ENCODE results near the gene NRP1.

Gene NRP1

GRCh38 chr10:33326933-33327332, 7.5 kb downstream of the NRP1 start:
- Histone ChIP-seq H4K20me1 (ENCODE audit: control insufficient read depth, insufficient read depth, low read depth, low read length) (no peaks in the 10 kb centered on the region), H3F3A (ENCODE audit: control insufficient read depth, insufficient read depth) (no peaks in the 10 kb centered on the region), H3K4me3 (ENCODE audit: low read length) (no peak overlapping the region), H3K27ac (ENCODE audit: low read depth, low read length) (no peak overlapping the region), H3K4me2 (ENCODE audit: low read length) (no peak overlapping the region), H3K36me3 (ENCODE audit: control insufficient read depth, low read length) (no peaks in the 10 kb centered on the region), H3K9me2 (replicated peaks; ENCODE audit: control insufficient read depth, low read length) (no peaks in the 10 kb centered on the region), H3K9me3 (ENCODE audit: control insufficient read depth, insufficient read depth, low read length) (no peaks in the 10 kb centered on the region), H3K4me1 (ENCODE audit: control insufficient read depth, low read length) (no peaks in the 10 kb centered on the region), H3K27me3 (ENCODE audit: control insufficient read depth, low read length) (peaks cover 8% of the 10 kb centered on the region; the same call in 1 of the 2 replicates), H3K79me2 (ENCODE audit: control insufficient read depth, low read length) (no peaks in the 10 kb centered on the region)
- no peak for TF ChIP-seq CTCF (IDR thresholded peaks at IDR 0.05; ENCODE audit: low read depth, low read length, poor library complexity, severe bottlenecking)
- TF ChIP-seq EZH2phosphoT487 (IDR thresholded peaks at IDR 0.05; ENCODE audit: borderline replicate concordance, low read length) = no peak

DNA sequence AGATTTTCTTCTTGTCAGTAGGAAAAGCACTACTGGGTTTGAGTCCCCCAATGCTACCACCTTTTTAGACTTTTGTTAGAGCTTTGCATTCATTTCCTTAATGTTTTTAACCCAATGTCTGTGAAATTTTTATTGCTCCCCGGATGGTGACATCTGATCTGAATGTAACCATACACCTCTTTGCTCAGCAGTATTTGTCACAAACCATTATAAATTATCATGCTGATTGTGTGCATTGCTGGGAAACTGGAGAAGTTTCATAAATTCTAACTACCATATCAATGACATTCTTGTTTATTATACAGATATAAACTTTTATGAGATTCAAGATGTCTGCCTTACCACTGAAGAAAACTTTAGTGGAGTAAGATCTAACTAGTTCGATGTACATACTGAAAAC, 8.5 kb downstream of the NRP1 start:
- Histone ChIP-seq H3K9me3 (ENCODE audit: control insufficient read depth, insufficient read depth, low read length) (no peaks in the 10 kb centered on the region), H3K4me2 (ENCODE audit: low read length) (no peak overlapping the region), H3K4me1 (ENCODE audit: control insufficient read depth, low read length) (no peaks in the 10 kb centered on the region), H3K36me3 (ENCODE audit: control insufficient read depth, low read length) (no peaks in the 10 kb centered on the region), H3K27me3 (ENCODE audit: control insufficient read depth, low read length) (no peaks in the 10 kb centered on the region; the same call in 1 of the 2 replicates), H3K9me2 (replicated peaks; ENCODE audit: control insufficient read depth, low read length) (no peaks in the 10 kb centered on the region), H4K20me1 (ENCODE audit: control insufficient read depth, insufficient read depth, low read depth, low read length) (no peaks in the 10 kb centered on the region), H3F3A (ENCODE audit: control insufficient read depth, insufficient read depth) (no peaks in the 10 kb centered on the region), H3K27ac (ENCODE audit: low read depth, low read length) (no peak overlapping the region), H3K79me2 (ENCODE audit: control insufficient read depth, low read length) (no peaks in the 10 kb centered on the region), H3K4me3 (ENCODE audit: low read length) (no peak overlapping the region)
- no peak for TF ChIP-seq EZH2phosphoT487 (IDR thresholded peaks at IDR 0.05; ENCODE audit: borderline replicate concordance, low read length)
- no peak for TF ChIP-seq CTCF (IDR thresholded peaks at IDR 0.05; ENCODE audit: low read depth, low read length, poor library complexity, severe bottlenecking)

- H3K79me2 ChIP-seq (ENCODE audit: control insufficient read depth, low read length) = no peaks in the 10 kb centered on the region
- no peaks in the 10 kb centered on the region for H3F3A ChIP-seq (ENCODE audit: control insufficient read depth, insufficient read depth)
- no peaks in the 10 kb centered on the region for H3K27me3 ChIP-seq (ENCODE audit: control insufficient read depth, low read length)
- no peaks in the 10 kb centered on the region for H3K36me3 ChIP-seq (ENCODE audit: control insufficient read depth, low read length)
- H3K27ac ChIP-seq (ENCODE audit: low read depth, low read length) = no peak overlapping the region
- no peak overlapping the region for H3K4me3 ChIP-seq (ENCODE audit: low read length)
- no peak overlapping the region for H3K4me2 ChIP-seq (ENCODE audit: low read length)
- H3K9me3 ChIP-seq (ENCODE audit: control insufficient read depth, insufficient read depth, low read length) = no peaks in the 10 kb centered on the region
- no peaks in the 10 kb centered on the region for H4K20me1 ChIP-seq (ENCODE audit: control insufficient read depth, insufficient read depth, low read depth, low read length)
- H3K9me2 ChIP-seq (replicated peaks; ENCODE audit: control insufficient read depth, low read length) = no peaks in the 10 kb centered on the region
- H3K4me1 ChIP-seq (ENCODE audit: control insufficient read depth, low read length) = no peaks in the 10 kb centered on the region
- TF ChIP-seq EZH2phosphoT487 (IDR thresholded peaks at IDR 0.05; ENCODE audit: borderline replicate concordance, low read length) (no peak), CTCF (IDR thresholded peaks at IDR 0.05; ENCODE audit: low read depth, low read length, poor library complexity, severe bottlenecking) (no peak)
Measured at GRCh38 chr10:33323721-33324120, 10.7 kb downstream of the NRP1 start.

DNA sequence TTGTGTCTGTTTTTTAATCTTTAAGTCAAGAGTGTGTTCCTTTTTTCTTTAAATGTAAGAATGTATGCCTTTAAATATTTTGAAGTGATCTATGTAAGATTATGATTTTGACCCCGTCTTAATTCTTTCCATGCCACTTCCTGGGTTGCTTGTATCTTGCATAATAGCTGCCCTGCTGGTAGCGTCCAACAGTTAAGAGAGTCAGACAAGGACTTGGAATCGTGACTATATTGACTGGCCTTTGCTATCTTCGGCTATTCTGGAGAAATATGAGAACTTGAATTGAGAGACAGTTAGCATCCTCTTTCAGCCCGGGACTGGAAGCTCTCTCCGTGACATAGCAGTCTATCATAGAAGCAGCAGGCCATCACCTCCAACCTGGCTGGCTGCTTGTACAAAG, 13.0 kb downstream of the NRP1 start:
- Histone ChIP-seq H3K9me3 (ENCODE audit: control insufficient read depth, insufficient read depth, low read length) (no peaks in the 10 kb centered on the region), H3F3A (ENCODE audit: control insufficient read depth, insufficient read depth) (no peaks in the 10 kb centered on the region), H3K27ac (ENCODE audit: low read depth, low read length) (no peak overlapping the region), H3K4me1 (ENCODE audit: control insufficient read depth, low read length) (no peaks in the 10 kb centered on the region), H3K27me3 (ENCODE audit: control insufficient read depth, low read length) (no peaks in the 10 kb centered on the region), H3K79me2 (ENCODE audit: control insufficient read depth, low read length) (no peaks in the 10 kb centered on the region), H3K4me2 (ENCODE audit: low read length) (no peak overlapping the region), H3K4me3 (ENCODE audit: low read length) (no peak overlapping the region), H3K36me3 (ENCODE audit: control insufficient read depth, low read length) (no peaks in the 10 kb centered on the region), H4K20me1 (ENCODE audit: control insufficient read depth, insufficient read depth, low read depth, low read length) (no peaks in the 10 kb centered on the region), H3K9me2 (replicated peaks; ENCODE audit: control insufficient read depth, low read length) (no peaks in the 10 kb centered on the region)
- TF ChIP-seq CTCF (IDR thresholded peaks at IDR 0.05; ENCODE audit: low read depth, low read length, poor library complexity, severe bottlenecking) (no peak), EZH2phosphoT487 (IDR thresholded peaks at IDR 0.05; ENCODE audit: borderline replicate concordance, low read length) (no peak)
